Omental fat pad (tissue), 4 donors: ENCODE measurements around the gene RNFT2. TPM values are rescaled to one million over a fixed set of nuclear protein-coding genes. Genes with fewer than 3 reads are reported as not detected.

Experiments
- ATAC-seq: fragments of 150-250 bp; one replicate; pipeline ENCODE4 v1.9.1; 2016; ENCODE audit warnings: mild to moderate bottlenecking, moderate library complexity; ENCODE audit not compliant: low FRiP score
- DNase-seq: peaks from one replicate; pipeline ENCODE4 v3.0.0-alpha.2; 2019; ENCODE audit warnings: low spot score
- total RNA-seq, 4 donors: library from RNA; depleted of rRNA; stranded (reverse); fragments of >200 nt; gene quantifications; one replicate each; pipeline ENCODE4 v1.1.0, GENCODE V29; 2016
- TF ChIP-seq, protein P1 (sequence below), 3 donors: fragments of 450-650 bp; IDR thresholded peaks; one replicate each; pipeline ENCODE4 v1.5.1; 2016 to 2017; ENCODE audit warnings: antibody characterized with exemption in 3 of 3, mild to moderate bottlenecking in 3 of 3, moderate library complexity in 2 of 3

The RNFT2 gene
- total RNA-seq, 4 donors from 2014 or later, result 0.37 to 2.5 (median 0.98) TPM

DNA sequence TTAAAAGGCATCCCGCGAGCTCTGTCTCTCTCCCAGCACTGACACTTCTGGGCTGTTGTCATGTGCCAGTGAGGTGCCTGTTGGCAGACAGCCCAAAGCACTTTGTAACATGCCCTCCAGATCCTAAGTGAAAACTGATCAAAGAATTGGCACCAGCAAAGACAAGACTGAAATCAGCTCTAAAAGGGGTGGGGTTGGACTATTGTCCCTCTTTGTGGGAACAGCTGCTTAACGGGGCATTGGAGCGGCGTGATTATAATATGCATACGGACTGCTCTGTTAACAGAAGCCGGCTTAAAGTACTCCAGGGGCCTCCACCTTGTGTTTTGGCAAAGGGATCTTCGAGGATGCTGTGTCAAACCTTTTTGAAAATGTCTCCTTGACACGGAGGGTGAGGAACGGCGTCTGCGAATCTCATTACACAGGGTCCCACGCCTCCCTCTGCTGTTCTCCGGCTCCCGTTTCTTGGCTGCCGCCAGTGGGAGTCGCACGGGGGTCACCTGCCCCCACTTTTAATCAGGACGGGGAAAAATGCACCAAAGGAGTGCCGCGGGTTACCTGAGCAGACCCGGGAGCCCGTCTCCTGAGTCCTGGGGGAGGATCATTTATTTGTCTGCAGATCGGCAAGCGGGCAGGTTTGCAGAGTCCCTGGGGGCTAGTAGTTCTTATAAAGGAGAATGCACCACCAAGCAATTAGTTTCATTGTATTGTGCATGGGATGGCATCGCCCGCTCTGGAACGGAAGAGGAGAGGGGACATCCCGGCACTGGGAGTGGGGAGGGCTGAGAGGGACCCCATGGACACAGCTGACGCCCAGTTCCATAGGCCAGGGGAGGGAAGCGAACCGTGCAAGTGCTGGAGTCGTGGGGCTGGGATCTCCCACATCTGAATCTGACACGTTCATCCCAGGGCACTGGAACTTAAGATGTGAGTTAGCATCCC lies 44.6 kb upstream of the RNFT2 start:
- TF ChIP-seq, protein P1, sequence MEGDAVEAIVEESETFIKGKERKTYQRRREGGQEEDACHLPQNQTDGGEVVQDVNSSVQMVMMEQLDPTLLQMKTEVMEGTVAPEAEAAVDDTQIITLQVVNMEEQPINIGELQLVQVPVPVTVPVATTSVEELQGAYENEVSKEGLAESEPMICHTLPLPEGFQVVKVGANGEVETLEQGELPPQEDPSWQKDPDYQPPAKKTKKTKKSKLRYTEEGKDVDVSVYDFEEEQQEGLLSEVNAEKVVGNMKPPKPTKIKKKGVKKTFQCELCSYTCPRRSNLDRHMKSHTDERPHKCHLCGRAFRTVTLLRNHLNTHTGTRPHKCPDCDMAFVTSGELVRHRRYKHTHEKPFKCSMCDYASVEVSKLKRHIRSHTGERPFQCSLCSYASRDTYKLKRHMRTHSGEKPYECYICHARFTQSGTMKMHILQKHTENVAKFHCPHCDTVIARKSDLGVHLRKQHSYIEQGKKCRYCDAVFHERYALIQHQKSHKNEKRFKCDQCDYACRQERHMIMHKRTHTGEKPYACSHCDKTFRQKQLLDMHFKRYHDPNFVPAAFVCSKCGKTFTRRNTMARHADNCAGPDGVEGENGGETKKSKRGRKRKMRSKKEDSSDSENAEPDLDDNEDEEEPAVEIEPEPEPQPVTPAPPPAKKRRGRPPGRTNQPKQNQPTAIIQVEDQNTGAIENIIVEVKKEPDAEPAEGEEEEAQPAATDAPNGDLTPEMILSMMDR (IDR thresholded peaks at IDR 0.05), result no peak
- DNase-seq (no peak), ATAC-seq (no peak)

DNA sequence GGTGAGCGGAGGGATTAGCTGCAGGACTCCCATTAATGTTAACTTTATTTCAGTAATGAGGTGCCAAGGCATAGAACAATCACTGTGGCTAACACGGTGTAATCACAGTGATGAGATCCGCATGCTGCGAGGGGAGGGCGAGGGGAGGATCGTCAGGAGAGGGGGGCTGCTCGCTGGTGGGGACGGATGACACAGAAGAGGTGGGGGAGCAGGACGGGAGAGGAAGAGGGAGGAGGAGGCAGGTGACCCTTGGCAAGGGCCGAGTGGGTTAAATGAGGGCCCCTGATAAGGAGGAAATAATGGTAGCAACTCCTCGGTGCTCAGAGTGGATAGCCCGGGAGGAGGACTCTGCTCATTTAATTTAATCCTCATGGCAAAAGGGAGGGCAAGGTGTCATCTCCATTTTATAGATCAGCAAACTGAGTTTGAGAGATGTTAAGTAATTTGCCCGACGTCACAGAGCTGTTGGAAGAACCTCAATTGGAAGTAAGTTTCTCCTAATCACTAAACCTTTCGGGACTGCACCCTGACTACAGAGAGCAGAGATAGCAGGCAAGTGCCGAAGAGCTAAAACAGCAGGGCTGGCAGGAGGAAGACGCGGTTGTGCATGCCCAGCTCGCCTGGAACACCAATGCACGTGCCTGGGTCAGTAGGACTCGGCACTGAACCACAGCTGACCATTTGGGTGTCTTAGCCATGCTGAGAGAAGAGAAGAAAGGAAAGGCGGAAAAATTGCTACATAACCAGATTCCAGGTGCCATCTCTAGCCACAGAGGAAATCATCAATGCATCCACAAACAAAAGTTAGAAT lies 43.3 kb upstream of the RNFT2 start:
- no peak for DNase-seq
- ATAC-seq, result no peak
- TF ChIP-seq, protein P1 (IDR thresholded peaks at IDR 0.05), result no peak

DNA sequence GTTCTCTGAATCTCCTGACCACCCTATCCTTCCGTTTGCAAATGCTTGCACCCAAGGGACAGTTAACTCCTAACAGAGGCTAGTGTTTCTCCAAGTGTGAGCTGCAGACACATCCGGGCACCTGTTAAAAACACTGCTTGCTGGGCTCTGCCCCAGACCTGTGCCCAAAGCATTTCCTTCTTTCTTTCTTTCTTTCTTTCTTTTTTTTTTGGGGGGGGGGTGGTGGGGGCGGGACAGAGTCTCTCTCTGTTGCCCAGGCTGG lies 42.7 kb upstream of the RNFT2 start:
- DNase-seq (no peak), ATAC-seq (no peak)
- TF ChIP-seq, protein P1 (IDR thresholded peaks at IDR 0.05), result no peak

DNA sequence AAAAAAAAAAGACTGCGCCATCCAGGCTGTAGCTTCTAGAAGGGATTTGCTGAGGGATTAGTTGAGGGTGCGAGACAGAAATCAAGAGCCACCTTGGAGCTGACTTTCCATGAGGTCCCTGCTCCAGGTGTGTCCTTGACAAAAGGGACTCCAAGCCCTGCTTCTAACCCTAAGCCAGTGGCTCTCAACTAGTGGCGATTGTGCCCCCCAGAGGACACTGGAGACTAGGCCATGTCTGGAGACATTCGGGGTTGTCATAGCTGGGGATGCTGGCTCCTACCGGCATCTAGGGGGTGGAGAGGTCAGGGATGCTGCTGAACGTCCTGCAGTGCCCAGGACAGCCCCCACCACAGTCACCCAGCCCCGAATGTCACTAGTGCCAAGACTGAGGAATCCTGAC lies 40.8 kb upstream of the RNFT2 start:
- TF ChIP-seq, protein P1 (IDR thresholded peaks at IDR 0.05), result no peak
- ATAC-seq, result no peak
- no peak for DNase-seq

DNA sequence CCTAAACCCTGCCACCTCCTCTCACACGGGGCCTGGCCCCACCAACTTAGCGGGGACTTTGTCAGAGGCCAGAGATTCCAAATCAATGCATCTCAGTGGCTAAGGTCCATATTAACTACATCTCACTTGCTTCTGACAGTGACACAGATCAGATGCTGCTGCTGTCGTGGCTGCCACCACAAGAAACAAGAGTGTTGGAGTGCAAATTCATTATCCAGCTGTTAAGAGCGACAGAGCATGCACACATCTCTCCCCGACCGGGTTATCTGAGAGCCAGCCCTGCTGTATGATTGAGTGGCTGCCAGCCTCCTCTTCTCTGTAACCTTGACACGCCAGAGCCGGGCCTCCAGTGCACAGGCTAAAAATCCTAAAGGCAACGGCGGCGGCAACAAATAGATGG lies 40.4 kb upstream of the RNFT2 start:
- TF ChIP-seq, protein P1 (IDR thresholded peaks at IDR 0.05), result no peak
- no peak for ATAC-seq
- DNase-seq, result no peak

DNA sequence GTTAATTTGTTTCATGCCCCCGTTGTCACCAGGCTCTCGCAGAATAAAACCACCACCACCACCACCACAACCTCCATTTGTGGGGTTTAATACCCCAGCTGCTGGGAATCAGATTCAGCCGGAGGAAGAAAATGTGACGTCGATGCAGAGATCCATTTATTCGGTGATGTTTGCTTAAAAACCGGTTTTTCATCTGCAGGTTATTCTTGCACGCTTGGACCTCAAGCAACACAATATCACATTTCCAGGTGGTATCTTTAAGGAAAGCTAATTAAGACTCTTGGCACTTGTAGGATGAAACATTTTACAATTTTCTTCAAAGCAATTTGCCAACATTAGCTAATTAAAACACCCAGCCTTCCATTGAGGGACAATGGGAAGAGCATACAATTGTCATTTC lies 40.0 kb upstream of the RNFT2 start:
- DNase-seq, result no peak
- TF ChIP-seq, protein P1 (IDR thresholded peaks at IDR 0.05), result no peak
- ATAC-seq, result no peak
